ENCODE results near the gene STAT6.

DNA sequence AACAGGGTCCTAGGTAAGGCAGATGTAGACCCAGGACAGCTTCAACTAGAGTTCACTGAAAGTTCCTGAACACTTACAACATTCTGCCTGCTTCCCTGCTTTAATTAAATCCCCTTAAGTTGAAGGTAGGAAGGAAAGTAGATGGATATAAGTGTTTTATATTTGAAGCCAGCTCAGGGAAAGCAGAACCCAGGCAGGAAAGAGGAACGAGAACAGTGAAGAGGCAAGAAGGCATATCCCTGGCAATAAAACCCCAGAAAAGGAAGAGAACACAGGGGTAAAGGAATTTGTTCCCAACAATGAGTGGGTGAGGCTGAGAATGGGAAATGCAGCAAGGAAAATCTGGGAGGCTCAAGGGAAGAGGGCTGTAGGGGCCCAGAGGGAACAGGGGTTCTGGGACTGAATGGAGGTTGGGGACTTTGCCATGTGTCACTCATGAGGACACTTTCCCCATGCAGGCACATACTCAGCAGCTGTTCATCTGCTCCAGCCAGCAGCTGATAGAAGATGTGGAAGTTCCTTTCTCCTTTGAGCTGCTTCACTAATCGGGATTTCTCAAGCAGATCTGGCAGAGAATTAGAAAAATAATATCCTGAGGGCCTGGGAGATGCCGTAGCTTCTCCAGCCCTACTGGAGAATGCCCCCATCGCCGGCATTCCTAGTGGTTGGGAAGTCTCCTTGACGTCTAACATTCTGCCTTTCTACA lies 64.9 kb downstream of the STAT6 start:
- TF ChIP-seq CTCF (IDR thresholded peaks at IDR 0.05; ENCODE audit: low read depth, low read length, poor library complexity, severe bottlenecking) (no peak), EZH2phosphoT487 (IDR thresholded peaks at IDR 0.05; ENCODE audit: borderline replicate concordance, low read length) (no peak)

Measured in DOHH2 (cell line).